Measurements from ENCODE around the gene TTC17. TPM values are rescaled to one million over a fixed set of nuclear protein-coding genes. Genes with fewer than 3 reads are reported as not detected.

The TTC17 gene
- total RNA-seq, result 105 TPM

DNA sequence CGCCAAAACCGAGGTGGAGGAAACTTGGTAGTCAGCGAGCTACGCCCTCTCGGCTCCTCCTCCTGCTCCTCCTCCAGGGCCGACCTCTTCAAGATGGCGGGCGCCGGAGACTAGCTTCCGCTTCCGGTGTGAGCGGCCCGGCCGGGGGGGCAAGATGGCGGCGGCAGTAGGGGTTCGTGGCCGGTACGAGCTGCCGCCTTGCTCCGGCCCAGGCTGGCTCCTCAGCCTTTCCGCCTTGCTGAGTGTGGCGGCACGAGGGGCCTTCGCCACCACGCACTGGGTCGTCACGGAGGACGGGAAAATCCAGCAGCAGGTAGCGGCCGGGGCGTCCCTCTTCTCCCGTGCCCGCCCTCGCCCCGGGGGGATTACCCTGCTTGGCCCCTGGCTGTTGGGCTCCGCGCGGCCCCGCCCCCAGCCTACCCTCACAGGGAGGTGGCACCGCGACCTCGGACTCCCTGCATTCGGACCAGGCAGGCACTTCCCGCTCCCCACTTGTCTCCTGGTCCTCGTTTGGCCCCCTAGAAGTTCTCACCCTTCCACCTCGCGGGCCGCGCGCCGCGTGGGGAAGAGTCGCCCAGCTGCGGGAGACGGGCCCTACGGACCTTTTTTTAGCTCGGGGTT is at the start of gene TTC17:
TTC17 (plus strand) TSS at position 120 of the 621 bp plus-strand sequence; CDS start at position 155, 35 bp downstream.

GRCh38 chr11:43311791-43312607 is 46.7 kb upstream of the TTC17 start, which contains the start of gene API5:
TSS of gene API5 (plus strand) at chr11:43311996. CDS start at chr11:43312128, 132 bp downstream.

Small RNA genes within 50 kb of the gene (small RNA-seq; reads per million reads assigned to genes)
- gene RF00019, result not detected
- gene RN7SKP287, result not detected

Other genes starting within 250 kb of the TTC17 start
- gene API5, start 46.9 kb upstream of the TTC17 start, total RNA-seq, result 101 TPM

Measured in diencephalon (tissue), 1 donor.